ENCODE results near the gene STXBP5.
"Not testable (repeated sequence)": the region's sequence is repeated elsewhere in the genome, so short reads cannot be mapped to it uniquely, and the experiment has no call there.

Gene STXBP5

GRCh38 chr6:147297663-147298316 lies 93.6 kb downstream of the STXBP5 start:
- DNase-seq (ENCODE audit: low spot score) = no peak

GRCh38 chr6:147298461-147298860 lies 94.2 kb downstream of the STXBP5 start:
- no peak for DNase-seq (ENCODE audit: low spot score)

GRCh38 chr6:147299035-147299434 lies 94.8 kb downstream of the STXBP5 start:
- DNase-seq (ENCODE audit: low spot score) = no peak

- no peak for DNase-seq (ENCODE audit: low spot score)
Measured at GRCh38 chr6:147301070-147301469, 96.9 kb downstream of the STXBP5 start.

- no peak for DNase-seq (ENCODE audit: low spot score)
Measured at GRCh38 chr6:147304016-147304415, 99.8 kb downstream of the STXBP5 start.

GRCh38 chr6:147310521-147310920 lies 106.3 kb downstream of the STXBP5 start:
- no peak for DNase-seq (ENCODE audit: low spot score)

- peak; percentile 8 for DNase-seq (ENCODE audit: low spot score)
Measured at GRCh38 chr6:147311218-147311617, 107.0 kb downstream of the STXBP5 start.

- DNase-seq (ENCODE audit: low spot score) = no peak
Measured at GRCh38 chr6:147321260-147321659, 117.0 kb downstream of the STXBP5 start.

GRCh38 chr6:147322299-147323162 lies 118.3 kb downstream of the STXBP5 start:
- no peak for DNase-seq (ENCODE audit: low spot score)

GRCh38 chr6:147325557-147325956 lies 121.3 kb downstream of the STXBP5 start:
- no peak for DNase-seq (ENCODE audit: low spot score)

- no peak for DNase-seq (ENCODE audit: low spot score)
Measured at GRCh38 chr6:147331401-147331800, 127.2 kb downstream of the STXBP5 start.

- no peak for DNase-seq (ENCODE audit: low spot score)
Measured at GRCh38 chr6:147337921-147338320, 133.7 kb downstream of the STXBP5 start.

GRCh38 chr6:147341486-147341885 lies 137.3 kb downstream of the STXBP5 start:
- DNase-seq (ENCODE audit: low spot score) = no peak

GRCh38 chr6:147345902-147346301 lies 141.7 kb downstream of the STXBP5 start:
- DNase-seq (ENCODE audit: low spot score) = no peak

GRCh38 chr6:147347179-147347881 lies 143.1 kb downstream of the STXBP5 start:
- no peak for DNase-seq (ENCODE audit: low spot score)

- DNase-seq (ENCODE audit: low spot score) = no peak
Measured at GRCh38 chr6:147347882-147348575, 143.8 kb downstream of the STXBP5 start.

GRCh38 chr6:147361311-147361981 lies 157.2 kb downstream of the STXBP5 start:
- no peak for DNase-seq (ENCODE audit: low spot score)

- DNase-seq (ENCODE audit: low spot score) = no peak
Measured at GRCh38 chr6:147366290-147366689, 162.1 kb downstream of the STXBP5 start.

GRCh38 chr6:147371325-147371724 lies 167.1 kb downstream of the STXBP5 start:
- no peak for DNase-seq (ENCODE audit: low spot score)

GRCh38 chr6:147372806-147373205 lies 168.6 kb downstream of the STXBP5 start:
- no peak for DNase-seq (ENCODE audit: low spot score)

- DNase-seq (ENCODE audit: low spot score) = no peak
Measured at GRCh38 chr6:147378819-147379218, 174.6 kb downstream of the STXBP5 start.

GRCh38 chr6:147380841-147381240 lies 176.6 kb downstream of the STXBP5 start:
- DNase-seq (ENCODE audit: low spot score) = not testable (repeated sequence)
